Adipose tissue (tissue), 3 donors: ENCODE data around the gene SLC19A2. TPM values are rescaled to one million over a fixed set of nuclear protein-coding genes. Genes with fewer than 3 reads are reported as not detected.

Experiments used
- H3K27ac ChIP-seq: one replicate; pipeline ENCODE4 v1.5.1; 2013; ENCODE audit warnings: low read depth, low read length
- WGBS, 3 donors: extraction: QIAGEN DNeasy Blood & Tissue Kit; methylation state at CpG; one replicate each; pipeline ENCODE4 v1.1.7; 2013; 5-methylcytosine and 5-hydroxymethylcytosine counted together
- polyA plus RNA-seq, 3 donors: library from polyadenylated mRNA; stranded (reverse); fragments of 200-250 nt; gene quantifications; one replicate each; pipeline ENCODE4 v1.2.3, GENCODE V29; 2013
- donor health status: healthy with polysubstance abuse.
- donor health status: Bipolar disorder and iron deficiency.
- donor health status: healthy.

The SLC19A2 gene
- polyA plus RNA-seq, 3 donors, result 9.7 to 39.3 (median 30.3) TPM

GRCh38 chr1:169451218-169451824 lies 34.4 kb downstream of the SLC19A2 start:
- 63 to 71% (median 64%) methylated on average over 1 of the region's 1 CpG for WGBS, 3 donors
- H3K27ac ChIP-seq, result no peak overlapping the region

DNA sequence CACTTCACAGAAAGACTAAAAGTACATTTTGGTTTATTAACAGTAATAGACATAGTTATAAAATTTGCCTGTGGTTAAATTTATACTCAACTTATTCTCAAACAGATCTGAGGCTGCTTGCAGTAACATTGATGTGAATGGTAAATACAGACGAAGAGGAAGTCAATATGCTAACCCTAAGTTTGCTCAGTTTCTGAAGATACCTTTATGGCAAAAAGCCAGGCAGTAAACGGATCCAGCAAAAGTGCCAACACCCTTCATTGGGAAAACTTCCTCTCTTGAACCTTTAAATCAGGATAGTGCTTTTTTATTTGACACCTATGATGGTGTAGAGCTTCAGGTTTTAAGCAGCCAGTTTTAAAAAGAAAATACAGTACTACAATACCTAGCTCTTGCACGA lies 41.8 kb downstream of the SLC19A2 start:
- no peak overlapping the region for H3K27ac ChIP-seq
- WGBS, 3 donors, result 40 to 53% (median 46%) methylated on average over 3 of the region's 3 CpGs

- no peak within 1 kb of the TSS for H3K27ac ChIP-seq
- WGBS, 3 donors, result 1 to 2% (median 2%) methylated on average over 29 of the region's 29 CpGs
Measured at GRCh38 chr1:169427081-169427641, 58.6 kb downstream of the SLC19A2 start, which contains the start of gene CCDC181. CCDC181 (minus strand) TSS chr1:169427474; CDS start chr1:169424927, 2,547 bp downstream.

DNA sequence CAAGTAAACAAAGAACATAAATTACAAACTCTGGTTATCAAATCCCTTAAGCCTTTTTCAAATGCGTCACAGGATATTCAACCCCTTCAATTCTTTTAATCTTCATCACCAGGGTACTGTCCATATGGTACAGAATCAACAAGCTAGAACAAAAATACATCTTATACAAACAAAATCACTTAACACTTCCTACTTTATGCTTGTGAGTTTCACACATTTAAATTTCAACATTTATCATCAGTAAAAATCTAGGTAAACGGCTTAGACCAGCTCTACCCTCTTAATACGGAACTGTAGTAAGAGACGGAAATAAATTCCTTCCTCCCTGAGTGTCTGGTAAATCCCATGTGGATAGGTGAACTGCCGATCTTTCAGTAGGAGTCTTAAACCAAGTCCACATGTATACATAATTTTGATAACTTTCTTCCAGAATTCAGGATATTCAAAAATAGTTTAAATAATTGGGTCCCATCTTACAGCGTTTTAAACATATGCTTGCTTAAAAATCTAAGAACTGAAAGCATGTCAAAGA lies 59.5 kb downstream of the SLC19A2 start:
- WGBS, 3 donors, result 52 to 67% (median 65%) methylated on average over 6 of the region's 6 CpGs
- no peak overlapping the region for H3K27ac ChIP-seq

- WGBS, 3 donors, result 80 to 92% (median 91%) methylated on average over 5 of the region's 5 CpGs
- H3K27ac ChIP-seq, result no peak overlapping the region
Measured at GRCh38 chr1:169421309-169421708, 64.4 kb downstream of the SLC19A2 start.

GRCh38 chr1:169414952-169415351 lies 70.8 kb downstream of the SLC19A2 start:
- WGBS, 3 donors, result 84 to 95% (median 86%) methylated on average over 2 of the region's 2 CpGs
- H3K27ac ChIP-seq, result no peak overlapping the region

Other genes with a start within 250 kb of the SLC19A2 start
- 10 to 100 TPM in 1 of 3 donors, 1 to 10 TPM in 2; 7.2 to 14.3 (median 7.5) TPM for gene NME7, start 118.1 kb downstream of the SLC19A2 start, polyA plus RNA-seq
- 10 to 100 TPM in 1 of 3 donors, 1 to 10 TPM in 2; 4.4 to 15.1 (median 9.1) TPM for gene BLZF1, start 117.7 kb downstream of the SLC19A2 start, polyA plus RNA-seq
- under 1 TPM in 2 of 3 donors, not detected in 1; 0.30 to 0.61 TPM for gene CCDC181, start 58.5 kb downstream of the SLC19A2 start, polyA plus RNA-seq
- gene F5, start 100.5 kb upstream of the SLC19A2 start, polyA plus RNA-seq, result 1 to 10 TPM in 1 of 3 donors, under 1 TPM in 2; 0.22 to 3.6 (median 0.67) TPM
- 10 to 100 TPM in 1 of 3 donors, 1 to 10 TPM in 2; 1.0 to 20.7 (median 3.0) TPM for gene SELP, start 144.2 kb upstream of the SLC19A2 start, polyA plus RNA-seq
- gene SELL, start 225.7 kb upstream of the SLC19A2 start, polyA plus RNA-seq, result 10 to 100 TPM in 2 of 3 donors, 1 to 10 TPM in 1; 3.8 to 25.4 (median 24.3) TPM
- 10 to 100 TPM in 1 of 3 donors, 1 to 10 TPM in 1, under 1 TPM in 1; 0.87 to 65.7 (median 7.6) TPM for gene SELE, start 248.1 kb upstream of the SLC19A2 start, polyA plus RNA-seq